ENCODE results near the gene MEAK7. TPM values are rescaled to one million over a fixed set of nuclear protein-coding genes. Genes with fewer than 3 reads are reported as not detected.
A peak's percentile ranks its signal among the peaks of the same experiment; 100 is the strongest.

Gene MEAK7
- 8.5 TPM for total RNA-seq
- long read RNA-seq, full-length matches to known transcripts: 5 of 7 reads
- long read RNA-seq, partial matches to known transcripts: 0 of 7 reads
- long read RNA-seq, other reads (novel, unspliced or antisense): 2 of 7 reads

GRCh38 chr16:84504420-84505248, at the start of gene MEAK7:
Gene MEAK7, minus strand, starts transcription at chr16:84504659. Its CDS starts 6,573 bp downstream, at chr16:84498086.
- DNase-seq (ENCODE audit: low spot score): peak; percentile 100
- intact Hi-C loops (cut with DNase I): no loop called here

GRCh38 chr16:84553873-84554399, 49.5 kb upstream of the MEAK7 start:
- intact Hi-C loops (cut with DNase I): no loop called here
- no peak for DNase-seq (ENCODE audit: low spot score)

GRCh38 chr16:84552135-84552534, 47.7 kb upstream of the MEAK7 start:
- intact Hi-C loops (cut with DNase I): no loop called here
- DNase-seq (ENCODE audit: low spot score): no peak

GRCh38 chr16:84550096-84550495, 45.6 kb upstream of the MEAK7 start:
- DNase-seq (ENCODE audit: low spot score): no peak
- intact Hi-C loops (cut with DNase I): no loop called here

- intact Hi-C loops (cut with DNase I): no loop called here
- no peak for DNase-seq (ENCODE audit: low spot score)
Observed at GRCh38 chr16:84548971-84549844, 44.7 kb upstream of the MEAK7 start.

GRCh38 chr16:84548508-84548907, 44.0 kb upstream of the MEAK7 start:
- intact Hi-C loops (cut with DNase I): no loop called here
- DNase-seq (ENCODE audit: low spot score): no peak

- intact Hi-C loops (cut with DNase I): no loop called here
- DNase-seq (ENCODE audit: low spot score): no peak
Observed at GRCh38 chr16:84547546-84548061, 43.1 kb upstream of the MEAK7 start.

- no peak for DNase-seq (ENCODE audit: low spot score)
- intact Hi-C loops (cut with DNase I): no loop called here
Observed at GRCh38 chr16:84546669-84547545, 42.4 kb upstream of the MEAK7 start.

- no peak for DNase-seq (ENCODE audit: low spot score)
- intact Hi-C loops (cut with DNase I): no loop called here
Observed at GRCh38 chr16:84545114-84545737, 40.8 kb upstream of the MEAK7 start.

GRCh38 chr16:84544031-84544773, 39.7 kb upstream of the MEAK7 start:
- intact Hi-C loops (cut with DNase I): no loop called here
- no peak for DNase-seq (ENCODE audit: low spot score)

- intact Hi-C loops (cut with DNase I): no loop called here
- no peak for DNase-seq (ENCODE audit: low spot score)
Observed at GRCh38 chr16:84543253-84543652, 38.8 kb upstream of the MEAK7 start.

- DNase-seq (ENCODE audit: low spot score): no peak
Observed at GRCh38 chr16:84541999-84542817, 37.7 kb upstream of the MEAK7 start.

GRCh38 chr16:84540194-84540593, 35.7 kb upstream of the MEAK7 start:
- intact Hi-C loops (cut with DNase I): no loop called here
- DNase-seq (ENCODE audit: low spot score): no peak

More at GRCh38 chr16:84541999-84542817, 37.7 kb upstream of the MEAK7 start:
- intact Hi-C loops (cut with DNase I): no loop called here

- DNase-seq (ENCODE audit: low spot score): no peak
- intact Hi-C loops (cut with DNase I): no loop called here
Observed at GRCh38 chr16:84538222-84538840, 33.9 kb upstream of the MEAK7 start.

GRCh38 chr16:84537491-84538151, 33.2 kb upstream of the MEAK7 start:
- intact Hi-C loops (cut with DNase I): no loop called here
- no peak for DNase-seq (ENCODE audit: low spot score)

- intact Hi-C loops (cut with DNase I): no loop called here
Observed at GRCh38 chr16:84535851-84536250, 31.4 kb upstream of the MEAK7 start.

More at GRCh38 chr16:84535851-84536250, 31.4 kb upstream of the MEAK7 start:
- DNase-seq (ENCODE audit: low spot score): no peak
